Endothelial cell of umbilical vein (primary cell): ENCODE data around the gene ABCD3. TPM values are rescaled to one million over a fixed set of nuclear protein-coding genes. Genes with fewer than 3 reads are reported as not detected.

Experiments used
- BruUV-seq: library from RNA; stranded (reverse); fragments of 400-500 nt; replicated peaks from 2 replicates; lab custom pipeline; 2021; lab: Mats Ljungman, UMichigan
- CTCF ChIA-PET: fragments of 300-600, 350-600 bp; sonication (Branson Sonifier 250); formaldehyde crosslinking; loops from one replicate; lab custom pipeline; 2021; ENCODE audit warnings: antibody characterized with exemption, inconsistent platforms; lab: Charles Lee
- POLR2A ChIA-PET: fragments of 300-600, 350-600 bp; sonication (Branson Sonifier 250); formaldehyde crosslinking; loops from one replicate; lab custom pipeline; 2021; ENCODE audit warnings: antibody characterized with exemption, inconsistent platforms; lab: Charles Lee
- DNase-seq: peaks from one replicate; pipeline ENCODE4 v3.0.0-alpha.2; 2011; ENCODE audit warnings: low read depth, low spot score
- FAIRE-seq: peaks from 2 replicates; lab custom pipeline; 2011; peaks lifted over from hg19 to GRCh38; lab: Jason Lieb, UNC
- H2AFZ ChIP-seq: 2 replicates; pipeline ENCODE4 v1.6.0; 2012; ENCODE audit warnings: low read depth, low read length, control low read depth, inconsistent platforms
- H3K27ac ChIP-seq: 2 replicates; pipeline ENCODE4 v1.5.1; 2011; ENCODE audit warnings: low read depth, mild to moderate bottlenecking, control low read depth, low read length, moderate library complexity; ENCODE audit not compliant: insufficient read depth
- H3K27me3 ChIP-seq, 2 experiments: 2 replicates each; pipeline versions ENCODE4 v1.6.0 to v1.6.1; 2011; ENCODE audit warnings: low read length in 2 of 2, mixed read lengths in 1 of 2; ENCODE audit not compliant: control insufficient read depth in 2 of 2, insufficient read depth in 2 of 2
- H3K36me3 ChIP-seq, 2 experiments: 2 replicates in 1 of 2; 3 replicates in 1 of 2; pipeline ENCODE4 v1.5.1; 2011; ENCODE audit warnings: low read length in 2 of 2, mild to moderate bottlenecking in 1 of 2, moderate library complexity in 1 of 2; ENCODE audit not compliant: control insufficient read depth in 2 of 2, insufficient read depth in 2 of 2; ENCODE audit errors: extremely low read depth in 1 of 2
- H3K4me1 ChIP-seq: 3 replicates; pipeline ENCODE4 v1.5.1; 2011; ENCODE audit warnings: mild to moderate bottlenecking, low read length; ENCODE audit not compliant: control insufficient read depth, insufficient read depth; ENCODE audit errors: extremely low read depth
- H3K4me2 ChIP-seq: 2 replicates; pipeline ENCODE4 v1.6.1; 2011; ENCODE audit warnings: low read length, control low read depth, mixed read lengths; ENCODE audit not compliant: insufficient read depth
- H3K4me3 ChIP-seq, 3 experiments: fragments of 200-600 bp in 1 of 3; sonication (generic), shearing (Covaris generic) in 1 of 3; replicated peaks in 1 of 3; 2 replicates each; pipeline ENCODE4 v1.5.1; 2011 to 2016; ENCODE audit warnings: control low read depth in 3 of 3, low read length in 3 of 3, mild to moderate bottlenecking in 2 of 3, inconsistent platforms in 1 of 3, low read depth in 1 of 3, moderate library complexity in 1 of 3; ENCODE audit not compliant: insufficient read depth in 1 of 3
- H3K79me2 ChIP-seq: 2 replicates; pipeline ENCODE4 v1.6.0; 2012; ENCODE audit warnings: low read length, inconsistent platforms; ENCODE audit not compliant: control insufficient read depth, insufficient read depth
- H3K9ac ChIP-seq: replicated peaks from 2 replicates; pipeline ENCODE3; 2011; ENCODE audit warnings: low read length, control low read depth; ENCODE audit not compliant: insufficient read depth; ENCODE audit errors: extremely low read depth
- H3K9me1 ChIP-seq: replicated peaks from 3 replicates; pipeline ENCODE4 v1.6.0; 2011; ENCODE audit warnings: mild to moderate bottlenecking, low read length; ENCODE audit not compliant: control insufficient read depth, insufficient read depth; ENCODE audit errors: extremely low read depth
- H3K9me3 ChIP-seq: replicated peaks from 2 replicates; pipeline ENCODE4 v1.5.1; 2012; ENCODE audit warnings: low read length, inconsistent platforms; ENCODE audit not compliant: control insufficient read depth, insufficient read depth
- H4K20me1 ChIP-seq: replicated peaks from 2 replicates; pipeline ENCODE3; 2011; ENCODE audit warnings: mild to moderate bottlenecking, low read length; ENCODE audit not compliant: control insufficient read depth, insufficient read depth; ENCODE audit errors: extremely low read depth
- CTCF ChIP-seq, 2 donors: IDR thresholded peaks; 1 replicate in 1 of 2; 2 replicates in 1 of 2; pipeline ENCODE4 v1.5.1; 2011; ENCODE audit warnings: low read length in 2 of 2, mild to moderate bottlenecking in 2 of 2, moderate library complexity in 2 of 2, control low read depth in 1 of 2, inconsistent platforms in 1 of 2, low read depth in 1 of 2; ENCODE audit not compliant: insufficient read depth in 1 of 2; ENCODE audit errors: extremely low read depth in 1 of 2
- EZH2 ChIP-seq: IDR thresholded peaks from 2 replicates; pipeline ENCODE4 v1.6.1; 2012; ENCODE audit warnings: borderline replicate concordance, low read depth, mild to moderate bottlenecking, moderate library complexity, low read length, inconsistent platforms; ENCODE audit not compliant: severe bottlenecking
- FOS ChIP-seq: IDR thresholded peaks from 2 replicates; pipeline ENCODE4 v1.6.1; 2011; ENCODE audit warnings: mild to moderate bottlenecking, low read length, moderate library complexity, borderline replicate concordance; ENCODE audit not compliant: insufficient read depth
- GATA2 ChIP-seq: IDR thresholded peaks from 2 replicates; pipeline ENCODE4 v1.7.0; 2011; ENCODE audit warnings: low read depth, mild to moderate bottlenecking, moderate library complexity, mixed read lengths, low read length; ENCODE audit not compliant: insufficient read length, insufficient read depth
- JUN ChIP-seq: IDR thresholded peaks from 2 replicates; pipeline ENCODE4 v1.6.1; 2011; ENCODE audit warnings: borderline replicate concordance, low read depth; ENCODE audit not compliant: insufficient read length, insufficient read depth
- MYC ChIP-seq: IDR thresholded peaks from one replicate; pipeline ENCODE4 v1.6.1; 2011; ENCODE audit warnings: mild to moderate bottlenecking, low read depth, low read length
- POLR2A ChIP-seq: IDR thresholded peaks from 2 replicates; pipeline ENCODE4 v1.6.1; 2012; ENCODE audit warnings: low read depth, mild to moderate bottlenecking, control low read depth, low read length
- POLR2AphosphoS5 ChIP-seq: IDR thresholded peaks from 2 replicates; pipeline ENCODE4 v1.6.1; 2012; ENCODE audit warnings: low read depth, mild to moderate bottlenecking, control low read depth, low read length, moderate library complexity; ENCODE audit not compliant: insufficient read depth
- dilution Hi-C: fragments of 300-500 bp; cut with MboI; formaldehyde crosslinking; loops from one replicate; pipeline ENCODE4 v1.15.0; 2019; ENCODE audit warnings: low sequenced_read_pairs; ENCODE audit not compliant: extremely low pct_ligation_motif_present
- intact Hi-C: fragments of 100-400 bp; cut with micrococcal nuclease; formaldehyde crosslinking; loops from one replicate; pipeline ENCODE4 v1.10.0; 2022
- polyA plus RNA-seq, 4 experiments: library from polyadenylated mRNA; depleted of rRNA in 3 of 4; stranded (reverse) in 3 of 4; unstranded in 1 of 4; fragments of >200 nt; gene quantifications; 2 replicates each; pipeline versions ENCODE4 v1.2.1 to v1.2.3, GENCODE V29; 2011 to 2012; ENCODE audit warnings: missing spikeins in 1 of 4
- total RNA-seq: library from RNA; stranded (reverse); gene quantifications from 2 replicates; pipeline ENCODE4 v1.2.3, GENCODE V29; 2021
- TF ChIP-seq, protein P1 (sequence below): IDR thresholded peaks from 2 replicates; pipeline ENCODE4 v1.6.1; 2011; ENCODE audit not compliant: insufficient read depth, insufficient read length

The ABCD3 gene
- total and polyA plus RNA-seq, 2 donors (not counting 3 experiments of a cell fraction or from before 2014, with no cell fraction given): 6.3 to 31.6 TPM

DNA sequence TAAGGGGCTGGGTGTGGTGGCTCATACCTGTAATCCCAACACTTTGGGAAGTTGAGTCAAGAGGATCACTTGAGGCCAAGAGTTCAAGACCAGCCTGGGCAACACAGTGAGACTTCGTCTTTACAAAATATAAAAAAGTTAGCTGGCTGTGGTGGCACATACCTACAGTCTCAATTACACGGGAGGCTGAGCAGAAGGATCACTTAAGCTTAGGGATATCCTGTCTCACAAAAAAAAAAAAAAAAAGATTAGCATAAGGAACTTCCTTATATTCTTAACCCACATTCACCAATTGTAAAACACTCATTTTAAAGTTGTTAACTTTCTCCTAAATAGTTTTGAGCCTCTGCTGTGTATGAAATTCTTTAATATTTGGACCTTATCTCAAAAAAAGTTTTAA lies 53.1 kb downstream of the ABCD3 start:
- intact Hi-C loops: no loop called here
- H3K27me3 ChIP-seq: no peaks in the 10 kb centered on the region
- POLR2A ChIA-PET: no interaction called here
- no peak overlapping the region for H3K9ac ChIP-seq
- no peak for TF ChIP-seq FOS
- no peak for TF ChIP-seq JUN
- TF ChIP-seq GATA2: no peak
- TF ChIP-seq CTCF (IDR thresholded peaks at IDR 0.05; ENCODE audit: extremely low read depth in 1 of 2, insufficient read depth in 1 of 2, low read depth in 1 of 2, low read length in 2 of 2): no peak
- no peak for TF ChIP-seq EZH2
- TF ChIP-seq POLR2A: no peak
- no peaks in the 10 kb centered on the region for H3K9me1 ChIP-seq
- no peak overlapping the region for H3K4me3 ChIP-seq
- H3K4me1 ChIP-seq: no peaks in the 10 kb centered on the region
- no peak overlapping the region for H3K27ac ChIP-seq
- DNase-seq (no peak), FAIRE-seq (no peak)
- CTCF ChIA-PET: interaction anchor here (1.1 to 3.9 kb wide), 4 partner anchors 9 to 445 kb away, joined by 3 to 29 read pairs (median 6); no protein-coding TSS in a partner anchor
- H3K9me3 ChIP-seq: no peaks in the 10 kb centered on the region
- no TSS peak for BruUV-seq
- H4K20me1 ChIP-seq: no peaks in the 10 kb centered on the region
- dilution Hi-C loops: no loop called here
- H3K36me3 ChIP-seq: peaks cover 0 to 2% of the 10 kb centered on the region in 2 experiments
- H2AFZ ChIP-seq: no peak overlapping the region
- no peaks in the 10 kb centered on the region for H3K79me2 ChIP-seq
- no peak overlapping the region for H3K4me2 ChIP-seq

GRCh38 chr1:94475232-94475631 lies 57.0 kb downstream of the ABCD3 start:
- no peak for FAIRE-seq
- H3K9me3 ChIP-seq: no peaks in the 10 kb centered on the region
- H2AFZ ChIP-seq: no peak overlapping the region
- no peaks in the 10 kb centered on the region for H3K4me1 ChIP-seq
- no peak overlapping the region for H3K9ac ChIP-seq
- dilution Hi-C loops: no loop called here
- no peak overlapping the region for H3K4me3 ChIP-seq
- H3K36me3 ChIP-seq: peaks cover 0 to under 1% of the 10 kb centered on the region in 2 experiments
- no peak overlapping the region for H3K4me2 ChIP-seq
- TF ChIP-seq MYC: no peak
- TF ChIP-seq JUN: no peak
- TF ChIP-seq POLR2A: no peak
- no peak for TF ChIP-seq FOS
- TF ChIP-seq POLR2AphosphoS5: no peak
- no peak for TF ChIP-seq EZH2
- TF ChIP-seq GATA2: no peak
- no peak for TF ChIP-seq CTCF (IDR thresholded peaks at IDR 0.05; ENCODE audit: extremely low read depth in 1 of 2, insufficient read depth in 1 of 2, low read depth in 1 of 2, low read length in 2 of 2)
- TF ChIP-seq, protein P1, sequence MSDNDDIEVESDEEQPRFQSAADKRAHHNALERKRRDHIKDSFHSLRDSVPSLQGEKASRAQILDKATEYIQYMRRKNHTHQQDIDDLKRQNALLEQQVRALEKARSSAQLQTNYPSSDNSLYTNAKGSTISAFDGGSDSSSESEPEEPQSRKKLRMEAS: no peak
- intact Hi-C loops: no loop called here
- no peaks in the 10 kb centered on the region for H3K9me1 ChIP-seq
- no peak for DNase-seq
- H3K79me2 ChIP-seq: no peaks in the 10 kb centered on the region
- CTCF ChIA-PET: interaction anchor here (1.4 to 3.6 kb wide), 3 partner anchors 9 to 13 kb away, joined by 5 to 12 read pairs (median 7); no protein-coding TSS in a partner anchor
- no peaks in the 10 kb centered on the region for H3K27me3 ChIP-seq
- no peak overlapping the region for H3K27ac ChIP-seq
- no TSS peak for BruUV-seq
- POLR2A ChIA-PET: interaction anchor here (0.6 kb wide), 1 partner anchor 178 kb away, joined by 3 read pairs; no protein-coding TSS in a partner anchor
- no peaks in the 10 kb centered on the region for H4K20me1 ChIP-seq
